Measurements from ENCODE around the gene PRSS2.
"Not testable (repeated sequence)": the region's sequence is repeated elsewhere in the genome, so short reads cannot be mapped to it uniquely, and the experiment has no call there.

PRSS2 gene

DNA sequence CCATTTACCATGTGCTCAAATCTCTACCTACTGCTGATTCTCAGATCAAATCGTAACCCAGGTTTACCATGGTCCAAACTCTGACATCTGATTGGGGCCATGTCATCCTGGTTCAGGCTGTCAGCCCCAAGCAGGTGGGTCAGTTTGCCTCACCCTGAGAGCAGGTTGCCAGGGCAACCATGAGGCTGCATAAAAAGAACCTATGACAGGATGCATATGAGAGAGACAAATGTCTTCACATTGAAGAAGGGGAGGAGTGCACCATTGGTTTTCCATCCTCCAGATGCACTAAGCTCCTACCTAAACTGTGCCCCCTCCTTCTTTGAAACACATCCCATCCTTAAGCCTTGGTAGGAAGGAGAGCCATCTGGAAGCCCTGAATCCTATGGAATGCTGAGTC lies 11.3 kb upstream of the PRSS2 start:
- DNase-seq: peak in 1 of 14 donors; percentile 40

DNA sequence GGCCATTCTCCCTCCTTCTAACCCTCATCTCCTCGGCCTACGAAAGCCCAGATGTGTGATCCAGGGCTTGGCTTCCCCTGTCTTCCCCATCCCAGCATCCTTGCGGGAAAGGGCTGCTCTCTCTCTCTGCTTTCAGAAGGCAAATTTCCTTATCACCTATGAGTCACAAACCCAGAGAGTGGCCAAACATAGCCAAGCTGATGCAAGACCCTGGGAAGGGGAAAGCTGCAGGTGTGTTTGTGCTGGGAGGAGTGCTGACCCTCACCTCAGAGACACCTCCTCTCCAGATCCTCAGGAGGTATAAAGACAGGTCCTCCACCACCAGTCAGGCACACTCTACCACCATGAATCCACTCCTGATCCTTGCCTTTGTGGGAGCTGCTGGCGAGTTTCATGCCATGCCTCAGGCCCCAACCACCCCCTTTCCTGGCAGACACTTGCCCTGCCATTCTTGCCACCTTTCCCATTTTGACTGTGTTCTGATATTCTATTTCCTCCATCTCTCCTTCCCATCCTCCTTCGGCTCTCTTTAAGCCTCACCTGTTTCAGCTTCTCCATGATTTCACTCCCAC lies 10.6 kb upstream of the PRSS2 start:
- no peak for DNase-seq

DNA sequence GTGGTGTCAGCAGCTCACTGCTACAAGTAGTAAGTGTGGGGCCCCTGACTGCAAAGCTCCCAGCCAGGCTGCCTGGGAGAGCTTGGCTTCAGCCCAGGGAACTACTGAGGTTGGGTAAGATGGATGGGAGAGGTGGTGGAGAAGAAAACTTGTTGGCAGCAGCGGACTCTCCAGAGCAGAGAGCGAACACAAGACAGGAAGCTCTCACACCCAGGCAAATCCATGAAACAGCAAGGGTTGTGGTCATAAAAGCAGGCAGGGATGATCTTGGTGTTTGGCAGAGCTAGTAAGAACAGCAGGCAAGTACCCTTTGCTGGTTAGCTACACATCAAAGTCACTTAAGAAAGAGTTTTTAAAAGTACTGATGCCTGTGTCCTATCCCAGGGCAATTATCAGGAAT lies 9.2 kb upstream of the PRSS2 start:
- not testable (repeated sequence) for DNase-seq

DNA sequence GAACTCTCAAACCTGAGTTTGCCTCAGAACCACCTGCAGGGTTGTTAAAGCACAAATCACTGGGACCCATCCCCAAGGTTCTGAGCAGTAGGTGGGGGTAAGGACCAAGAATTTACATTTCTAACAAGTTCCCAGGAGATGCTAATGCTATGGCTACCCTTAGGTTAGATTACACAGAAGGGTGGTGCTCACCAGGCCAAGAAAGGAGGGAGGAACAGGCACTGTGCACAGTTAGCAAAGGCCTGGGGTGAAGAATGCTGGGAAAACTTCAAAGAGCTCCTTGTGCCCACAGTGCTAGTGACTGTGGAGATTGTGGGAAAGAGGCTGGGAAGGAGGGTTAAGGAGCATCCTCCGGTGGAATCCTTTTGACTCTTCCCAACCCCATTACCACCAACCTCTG lies 8.7 kb upstream of the PRSS2 start:
- DNase-seq: no peak

DNA sequence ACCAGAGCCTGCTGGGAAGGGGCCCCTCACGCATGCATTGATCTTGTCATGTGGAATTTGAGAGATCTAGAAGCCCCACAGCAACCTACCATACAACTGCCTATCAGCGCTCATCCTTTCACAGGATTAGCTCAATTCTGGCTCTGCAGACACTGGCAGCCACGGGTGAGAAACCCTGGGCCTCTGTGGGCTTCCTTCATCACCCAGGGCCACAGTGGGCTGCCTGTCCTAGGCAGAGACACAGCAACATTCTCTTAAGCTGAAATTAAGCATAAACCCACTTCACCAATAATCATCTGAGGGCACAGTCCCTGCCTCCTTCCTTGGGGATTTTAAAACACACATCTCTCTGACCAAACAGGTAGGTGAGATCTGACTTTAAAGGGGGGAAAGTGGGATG lies 3.3 kb upstream of the PRSS2 start:
- DNase-seq: no peak

DNA sequence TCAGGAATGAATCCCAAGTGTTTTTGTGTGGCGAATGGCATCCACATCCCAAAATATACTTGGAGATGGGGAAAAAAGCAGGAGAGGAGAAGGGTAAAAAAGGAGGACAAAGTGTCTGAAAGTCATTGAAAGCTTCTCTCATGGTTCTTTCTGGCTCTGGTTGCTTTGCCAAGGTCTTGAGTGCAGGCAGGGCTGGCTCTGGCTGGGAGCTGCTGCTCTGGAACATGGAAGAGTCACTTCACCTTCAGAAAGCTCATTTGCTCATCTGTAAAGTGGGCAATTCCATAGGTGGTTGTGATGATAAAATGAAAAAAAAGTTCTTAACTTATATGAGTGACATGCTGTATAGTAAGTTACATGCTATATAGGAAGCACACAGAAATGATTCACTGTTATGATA lies 2.9 kb upstream of the PRSS2 start:
- DNase-seq: no peak

DNA sequence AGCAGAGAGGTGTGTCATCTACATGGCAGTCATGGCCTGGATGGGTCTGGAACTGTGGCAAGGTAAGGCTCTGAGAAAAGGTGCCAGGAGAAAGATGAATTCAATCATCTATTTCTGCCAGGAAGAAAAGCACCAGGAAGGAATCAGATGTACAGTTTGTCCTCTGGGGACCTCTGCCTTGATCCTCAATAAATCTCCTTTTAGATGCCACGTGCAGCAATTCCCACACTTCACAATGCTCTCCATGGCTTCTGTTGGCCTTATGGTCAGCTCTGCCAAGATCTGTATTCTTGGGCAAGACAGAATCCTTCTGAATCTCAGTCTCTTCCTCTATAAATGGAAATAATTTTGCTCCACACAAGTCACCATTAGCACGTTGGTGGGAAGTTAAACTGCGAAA lies 1.9 kb upstream of the PRSS2 start:
- not testable (repeated sequence) for DNase-seq

DNA sequence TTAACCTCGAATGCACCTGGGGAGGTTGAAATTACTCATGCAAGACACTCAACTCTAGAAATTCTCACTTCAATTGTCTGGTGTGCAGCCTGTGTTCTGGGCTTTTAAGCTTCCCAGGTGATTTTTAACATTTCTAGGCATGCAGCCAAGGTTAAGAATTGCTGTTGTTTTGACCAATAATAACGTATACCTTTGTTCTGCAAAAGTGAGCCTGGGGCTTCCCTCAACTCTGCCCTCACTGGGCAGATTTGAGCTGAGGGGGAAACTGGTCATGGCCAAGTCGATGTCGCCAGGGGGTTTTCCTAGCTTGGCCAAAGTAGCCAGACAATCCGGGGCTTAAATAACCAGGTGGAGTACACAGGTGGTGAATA lies 568 bp downstream of the PRSS2 start:
- no peak for DNase-seq

DNA sequence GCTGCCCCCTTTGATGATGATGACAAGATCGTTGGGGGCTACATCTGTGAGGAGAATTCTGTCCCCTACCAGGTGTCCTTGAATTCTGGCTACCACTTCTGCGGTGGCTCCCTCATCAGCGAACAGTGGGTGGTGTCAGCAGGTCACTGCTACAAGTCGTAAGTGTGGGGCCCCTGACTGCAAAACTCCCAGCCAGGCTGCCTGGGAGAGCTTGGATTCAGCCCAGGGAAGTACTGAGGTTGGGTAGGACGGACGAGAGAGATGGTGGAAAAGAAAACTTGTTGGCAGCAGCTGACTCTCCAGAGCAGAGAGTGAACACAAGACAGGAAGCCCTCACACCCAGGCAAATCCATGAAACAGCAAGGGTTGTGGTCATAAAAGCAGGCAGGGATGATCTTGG lies 1.3 kb downstream of the PRSS2 start:
- DNase-seq: no peak

DNA sequence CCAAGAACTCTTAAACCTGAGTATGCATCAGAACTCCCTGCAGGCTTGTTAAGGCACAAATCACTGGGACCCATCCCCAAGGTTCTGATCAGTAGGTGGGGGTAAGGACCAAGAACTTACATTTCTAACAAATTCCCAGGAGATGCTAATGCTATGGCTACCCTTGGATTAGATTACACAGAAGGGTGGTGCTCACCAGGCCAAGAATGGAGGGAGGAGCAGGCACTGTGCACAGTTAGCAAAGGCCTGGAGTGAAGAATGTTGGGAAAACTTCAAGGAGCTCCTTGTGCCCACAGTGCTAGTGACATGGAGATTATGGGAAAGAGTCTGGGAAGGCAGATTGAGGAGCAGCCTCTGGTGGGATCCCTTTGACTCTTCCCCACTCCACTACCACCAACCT lies 1.9 kb downstream of the PRSS2 start:
- no peak for DNase-seq

DNA sequence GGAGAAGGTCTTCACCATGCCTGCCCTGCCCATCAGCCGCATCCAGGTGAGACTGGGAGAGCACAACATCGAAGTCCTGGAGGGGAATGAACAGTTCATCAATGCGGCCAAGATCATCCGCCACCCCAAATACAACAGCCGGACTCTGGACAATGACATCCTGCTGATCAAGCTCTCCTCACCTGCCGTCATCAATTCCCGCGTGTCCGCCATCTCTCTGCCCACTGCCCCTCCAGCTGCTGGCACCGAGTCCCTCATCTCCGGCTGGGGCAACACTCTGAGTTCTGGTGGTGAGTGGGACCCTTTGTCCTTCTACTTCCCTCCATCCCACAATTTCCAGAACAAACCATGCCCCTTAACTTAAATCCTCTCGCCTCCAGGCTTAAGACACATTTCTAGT lies 2.5 kb downstream of the PRSS2 start:
- no peak for DNase-seq

DNA sequence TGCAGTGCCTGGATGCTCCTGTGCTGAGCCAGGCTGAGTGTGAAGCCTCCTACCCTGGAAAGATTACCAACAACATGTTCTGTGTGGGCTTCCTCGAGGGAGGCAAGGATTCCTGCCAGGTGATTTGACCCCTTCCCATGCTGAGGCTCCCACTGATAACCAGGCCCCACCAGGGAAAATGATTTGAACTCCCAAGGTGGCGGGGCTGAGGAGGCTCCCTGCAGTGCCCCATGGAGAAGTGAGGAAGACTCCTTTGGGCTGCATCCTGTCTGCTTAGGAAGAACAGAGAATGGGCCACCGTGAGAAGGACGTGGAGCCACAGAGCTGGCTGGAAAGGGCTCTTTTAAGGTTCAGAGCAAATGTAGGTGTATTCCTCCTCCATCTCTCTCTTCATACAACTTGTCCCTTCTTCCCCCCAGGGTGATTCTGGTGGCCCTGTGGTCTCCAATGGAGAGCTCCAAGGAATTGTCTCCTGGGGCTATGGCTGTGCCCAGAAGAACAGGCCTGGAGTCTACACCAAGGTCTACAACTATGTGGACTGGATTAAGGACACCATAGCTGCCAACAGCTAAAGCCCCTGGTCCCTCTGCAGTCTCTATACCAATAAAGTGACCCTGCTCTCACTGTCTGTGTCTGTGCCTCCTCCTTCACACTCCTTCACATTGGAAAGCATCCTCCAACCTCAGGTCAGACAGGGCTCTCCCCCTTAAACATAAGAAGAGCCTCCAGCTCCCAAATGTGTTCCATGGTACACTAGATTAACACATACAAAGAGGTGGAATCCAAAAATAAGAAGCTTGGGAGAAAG lies 3.4 kb downstream of the PRSS2 start:
- no peak for DNase-seq

DNA sequence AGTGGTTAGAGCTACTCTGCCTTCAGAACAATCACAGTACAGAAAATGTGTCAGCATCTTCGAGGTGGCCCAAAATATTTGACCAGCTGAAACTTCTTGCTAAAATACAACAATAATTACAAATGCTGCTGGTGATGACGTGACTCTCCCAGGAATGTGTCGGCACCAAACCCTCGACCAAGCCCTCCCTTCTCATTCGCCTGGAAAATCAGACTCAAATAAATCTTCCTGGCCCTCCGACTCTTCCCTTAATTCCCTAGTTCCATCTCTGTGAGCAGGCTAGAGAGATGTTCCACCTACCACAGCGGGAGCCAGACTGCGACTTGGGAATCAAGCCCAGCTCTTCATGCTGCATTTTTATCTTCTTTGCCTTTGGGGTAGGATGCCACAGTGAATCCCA lies 4.1 kb downstream of the PRSS2 start:
- peak in 1 of 14 donors; percentile 54 for DNase-seq

DNA sequence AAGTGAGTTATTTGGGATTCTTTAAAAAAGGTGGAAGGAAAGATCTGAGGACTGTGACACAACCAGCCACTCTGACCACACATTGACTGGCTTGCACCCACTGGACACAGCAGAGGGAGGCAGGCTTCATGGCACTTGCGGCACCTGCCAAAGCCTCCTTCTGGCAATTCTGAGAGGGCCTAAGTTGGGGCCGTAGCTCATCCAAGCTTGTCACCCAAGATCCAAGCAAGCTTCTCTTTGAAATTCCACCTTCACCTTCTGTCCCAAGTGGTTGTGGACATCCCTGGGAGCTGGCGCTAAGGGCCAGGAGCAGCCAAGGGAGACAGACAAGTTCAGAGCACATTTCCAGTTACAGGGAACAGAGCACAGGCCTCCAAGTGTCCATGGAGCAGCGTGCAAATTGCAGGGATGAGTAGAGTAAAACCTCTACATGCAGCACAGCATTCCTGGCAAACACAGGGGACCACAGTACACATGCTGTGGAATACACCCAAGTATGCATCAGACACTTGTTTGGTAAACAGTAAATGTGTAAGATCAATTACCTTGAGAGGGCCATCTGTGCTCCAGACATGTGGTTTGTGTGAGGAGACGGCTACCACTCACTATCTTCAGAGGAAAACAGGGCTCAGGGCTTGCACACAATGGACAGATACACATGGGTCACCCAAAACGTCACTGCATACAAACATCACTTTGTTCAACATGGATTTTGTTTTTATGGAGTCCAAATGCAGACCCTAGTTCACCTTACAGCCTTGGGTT lies 4.8 kb downstream of the PRSS2 start:
- DNase-seq: peak in 1 of 14 donors; percentile 41

DNA sequence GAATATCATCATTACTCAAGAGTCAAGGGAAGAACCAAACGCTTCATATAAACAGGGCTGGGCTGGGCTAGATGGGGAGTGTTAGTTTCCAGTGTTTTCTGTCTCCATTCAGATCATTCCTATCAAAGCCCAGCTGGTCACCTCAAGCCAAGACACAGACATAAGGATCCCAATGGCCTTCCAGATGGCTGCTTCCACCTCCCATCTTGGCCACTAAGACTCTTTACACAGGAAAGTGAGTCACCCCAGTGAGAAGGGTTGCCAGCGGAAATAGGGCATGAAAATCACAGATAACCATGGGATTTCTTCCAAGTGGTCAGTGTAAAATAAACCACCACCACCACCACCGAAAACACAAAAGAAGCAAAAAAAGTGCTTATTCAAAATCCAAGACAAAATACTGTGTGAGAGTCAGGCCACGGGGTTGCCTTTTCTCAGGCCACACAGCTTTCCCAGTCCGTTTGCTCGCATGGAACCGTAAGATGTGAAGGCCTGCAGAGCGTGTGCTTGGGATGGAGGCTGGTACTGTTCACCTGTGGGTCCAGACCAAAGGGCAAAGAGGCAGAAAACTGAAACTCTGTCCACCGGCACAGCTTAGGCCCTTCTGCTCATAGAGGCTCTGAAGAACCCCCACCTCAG lies 5.6 kb downstream of the PRSS2 start:
- DNase-seq: peak in 2 of 14 donors; percentile 20 to 92

DNA sequence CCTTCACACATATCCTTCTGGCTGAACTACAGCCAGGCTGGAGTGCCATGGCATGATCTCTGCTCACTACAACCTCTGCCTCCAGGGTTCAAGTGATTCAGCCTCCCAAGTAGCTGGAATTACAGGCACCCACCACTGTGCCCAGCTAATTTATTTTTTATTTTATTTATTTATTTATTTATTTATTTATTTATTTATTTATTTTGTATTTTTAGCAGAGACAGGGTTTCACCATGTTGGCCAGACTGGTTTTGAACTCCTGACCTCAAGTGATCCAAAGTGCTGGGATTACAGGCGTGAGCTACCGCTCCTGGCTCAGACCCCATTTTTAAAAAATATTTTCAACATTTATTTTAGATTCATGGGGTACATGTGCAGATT lies 6.1 kb downstream of the PRSS2 start:
- not testable (repeated sequence) for DNase-seq

DNA sequence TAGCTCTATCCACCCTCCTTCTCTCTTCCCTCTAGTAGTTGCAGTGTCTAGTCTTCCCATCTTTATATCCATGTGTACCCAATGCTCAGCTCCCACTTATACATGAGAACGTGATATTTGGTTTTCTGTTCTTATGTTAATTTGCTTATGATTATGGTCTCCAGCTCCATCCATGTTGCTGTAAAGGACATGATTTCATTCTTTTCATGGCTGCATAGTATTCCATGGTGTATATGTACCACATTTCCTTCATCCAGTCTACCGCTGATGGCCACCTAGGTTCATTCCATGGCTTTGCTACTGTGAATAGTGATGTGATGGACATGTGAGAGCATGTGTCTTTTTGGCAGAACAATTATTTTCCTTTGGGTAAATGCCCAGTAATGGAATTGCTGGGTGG lies 6.5 kb downstream of the PRSS2 start:
- DNase-seq: no peak

DNA sequence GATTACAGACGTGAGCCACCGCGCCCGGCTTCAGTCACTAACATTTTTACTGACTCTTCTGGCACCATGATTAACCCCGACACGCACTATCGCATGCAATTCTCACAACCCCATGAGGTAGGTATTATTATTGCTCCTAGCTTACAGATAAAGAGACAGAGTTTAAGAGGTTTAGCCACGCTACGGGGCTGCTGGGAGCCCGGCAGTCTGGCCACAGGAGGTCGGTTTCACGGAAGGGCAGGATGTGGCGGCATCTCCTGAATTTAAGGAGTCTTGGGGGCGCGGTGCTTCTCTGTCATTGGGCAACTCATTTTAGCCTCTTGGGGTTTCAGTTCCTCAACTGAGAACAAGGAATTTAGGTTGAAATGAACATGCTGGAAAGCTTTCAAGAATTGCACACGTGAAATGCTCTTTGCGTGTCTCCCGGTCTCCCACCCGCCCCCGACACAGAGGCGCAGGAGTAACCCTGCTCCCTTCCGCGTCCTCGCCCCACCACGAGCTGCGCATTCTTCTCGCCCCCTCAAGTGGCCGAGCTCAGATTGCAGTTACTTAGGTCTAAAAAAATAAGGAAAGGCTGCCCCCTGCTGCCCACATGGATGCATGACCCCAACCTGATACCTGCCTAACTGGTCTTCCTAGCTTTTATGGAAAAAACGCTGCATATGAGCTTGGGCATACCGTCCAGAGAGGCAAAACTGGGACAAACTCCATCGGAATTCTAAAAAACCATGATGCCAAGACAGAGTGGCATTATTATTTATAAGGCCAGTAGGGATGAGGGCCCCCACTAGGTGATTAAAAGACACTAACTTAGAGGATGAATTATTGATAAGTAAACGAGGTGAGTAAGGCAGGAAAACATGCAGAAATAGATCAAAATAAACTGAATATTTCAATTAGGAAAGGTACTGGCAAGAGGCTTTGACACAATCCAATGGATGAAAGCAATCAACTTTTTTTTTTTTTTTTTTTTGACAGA lies 12.4 kb downstream of the PRSS2 start:
- peak in 13 of 14 donors; percentile 16 to 85 (median 53) for DNase-seq

DNA sequence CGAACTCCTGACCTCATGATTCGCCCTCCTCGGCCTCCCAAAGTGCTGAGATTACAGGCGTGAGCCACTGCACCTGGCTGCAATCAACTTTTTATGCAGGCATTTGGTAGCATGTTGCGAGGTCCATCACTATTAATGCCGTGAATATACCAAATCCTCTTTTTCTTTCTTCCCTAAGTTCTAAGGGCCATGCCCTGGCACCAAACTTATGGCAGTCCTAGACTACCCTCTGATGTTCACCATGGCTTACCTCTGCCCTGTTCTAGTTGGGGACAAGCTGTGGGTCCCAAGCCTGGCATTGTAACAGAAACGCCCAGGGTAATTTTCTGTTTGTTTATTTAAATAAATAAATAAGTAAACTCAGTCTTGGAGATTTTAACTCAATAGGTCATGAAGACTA lies 13.3 kb downstream of the PRSS2 start:
- no peak for DNase-seq

DNA sequence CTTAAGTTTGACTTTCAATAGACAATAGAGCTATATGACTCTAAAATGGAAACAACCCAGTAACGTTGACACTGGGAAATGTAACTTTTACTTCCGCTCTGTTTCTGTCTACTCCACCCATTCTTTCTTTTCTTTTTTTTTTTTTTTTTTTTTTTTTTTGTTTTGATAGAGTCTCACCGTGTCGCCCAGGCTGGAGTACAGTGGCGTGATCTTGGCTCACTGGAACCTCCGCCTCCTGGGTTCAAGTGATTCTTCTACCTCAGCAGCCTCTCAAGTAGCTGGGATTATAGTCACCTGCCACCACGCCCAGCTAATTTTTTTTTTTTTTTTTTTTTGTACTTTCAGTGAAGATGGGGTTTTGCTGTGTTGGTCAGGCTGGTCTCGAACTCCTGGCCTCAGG lies 13.9 kb downstream of the PRSS2 start:
- no peak for DNase-seq

DNA sequence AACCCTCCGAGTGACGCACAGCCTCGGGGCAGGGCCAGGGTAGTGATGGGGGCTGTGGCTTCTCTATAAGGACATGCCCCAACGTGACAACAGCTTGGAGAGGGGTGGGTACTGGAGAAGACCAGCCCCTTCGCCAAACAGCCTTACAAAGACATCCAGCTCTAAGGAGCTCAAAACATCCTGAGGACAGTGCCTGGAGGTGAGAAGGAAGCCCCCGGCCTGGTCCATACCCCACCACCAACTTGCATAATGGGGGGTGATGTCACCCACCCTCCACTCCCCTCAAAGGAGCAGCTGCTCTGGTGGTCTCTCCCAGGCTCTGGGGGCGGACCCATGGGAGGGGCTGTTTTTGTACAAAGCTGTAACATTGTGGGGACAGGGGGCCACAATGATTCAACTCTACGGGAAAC lies 15.1 kb downstream of the PRSS2 start:
- no peak for DNase-seq
